HCT116 (cell line): ENCODE data around the gene RPL39L. TPM values are rescaled to one million over a fixed set of nuclear protein-coding genes. Genes with fewer than 3 reads are reported as not detected.

Experiments
- ATAC-seq: fragments of 200-7000 bp; cut with Tn5 transposase; 2 replicates; pipeline ENCODE4 v1.9.1; 2020; ENCODE audit warnings: mild to moderate bottlenecking, moderate library complexity
- BruUV-seq: library from RNA; stranded (reverse); fragments of 400-500 nt; replicated peaks from 2 replicates; lab custom pipeline; 2021; lab: Mats Ljungman, UMichigan
- CTCF ChIA-PET: fragments of 300-600 bp; sonication (Branson Sonifier 250); formaldehyde crosslinking; loops from one replicate; lab custom pipeline; 2021; ENCODE audit warnings: antibody characterized with exemption; lab: Charles Lee
- POLR2A ChIA-PET: fragments of 300-600, 350-600 bp; sonication (Branson Sonifier 250); formaldehyde crosslinking; loops from one replicate; lab custom pipeline; 2021; ENCODE audit warnings: antibody characterized with exemption; lab: Charles Lee
- RAD21 ChIA-PET, 2 experiments: fragments of 300-600 bp; sonication (Branson Sonifier 250); formaldehyde crosslinking; loops; one replicate each; lab custom pipeline; 2023; ENCODE audit warnings: low total read pairs in 2 of 2; ENCODE audit not compliant: uncharacterized antibody in 2 of 2, unreplicated experiment in 2 of 2, low non-redundant PET in 1 of 2; lab: Charles Lee
- DNase-seq: peaks from one replicate; pipeline ENCODE4 v3.0.0-alpha.2; 2010; ENCODE audit warnings: low read depth, low spot score
- H2AFZ ChIP-seq: fragments of 200-600 bp; shearing (Covaris generic), sonication (generic); 2 replicates; pipeline ENCODE4 v1.6.1; 2017; ENCODE audit warnings: low read depth, mixed run types, mixed read lengths, antibody characterized with exemption, low read length; ENCODE audit not compliant: poor library complexity, severe bottlenecking
- H3K27ac ChIP-seq: 2 replicates; pipeline ENCODE4 v1.5.1; 2012; ENCODE audit warnings: low read depth, low read length
- H3K27me3 ChIP-seq: fragments of 200-600 bp; sonication (generic); 2 replicates; pipeline ENCODE4 v1.6.1; 2016; ENCODE audit warnings: mixed run types, low read length, mixed read lengths; ENCODE audit not compliant: insufficient read depth
- H3K36me3 ChIP-seq, 2 experiments: fragments of 200-500 bp in 1 of 2; fragments of 200-600 bp in 1 of 2; sonication (Bioruptor generic) in 1 of 2; sonication (generic) in 1 of 2; 2 replicates each; pipeline versions ENCODE4 v1.5.1 to v1.6.1; 2014 to 2016; ENCODE audit warnings: low read length in 2 of 2, inconsistent platforms in 1 of 2, mixed read lengths in 1 of 2, mixed run types in 1 of 2; ENCODE audit not compliant: insufficient read depth in 2 of 2, control insufficient read depth in 1 of 2
- H3K4me1 ChIP-seq, 2 experiments: fragments of 200-600 bp in 1 of 2; sonication (generic) in 1 of 2; 2 replicates each; pipeline versions ENCODE4 v1.5.1 to v1.6.1; 2012 to 2017; ENCODE audit warnings: low read length in 2 of 2, inconsistent platforms in 1 of 2, mild to moderate bottlenecking in 1 of 2, mixed read lengths in 1 of 2, mixed run types in 1 of 2, moderate library complexity in 1 of 2; ENCODE audit not compliant: insufficient read depth in 2 of 2, control insufficient read depth in 1 of 2
- H3K4me2 ChIP-seq: fragments of 200-600 bp; sonication (generic); 2 replicates; pipeline ENCODE4 v1.6.1; 2017; ENCODE audit warnings: mixed run types, low read length, mixed read lengths
- H3K4me3 ChIP-seq, 2 experiments: fragments of 200-600 bp in 1 of 2; sonication (generic) in 1 of 2; replicated peaks in 1 of 2; 2 replicates each; pipeline ENCODE4 v1.5.1; 2011 to 2016; ENCODE audit warnings: low read length in 2 of 2, control low read depth in 1 of 2, low read depth in 1 of 2, mild to moderate bottlenecking in 1 of 2, mixed read lengths in 1 of 2, mixed run types in 1 of 2
- H3K79me2 ChIP-seq: fragments of 200-600 bp; sonication (generic); 2 replicates; pipeline ENCODE4 v1.6.1; 2017; ENCODE audit warnings: mild to moderate bottlenecking, mixed run types, low read length, moderate library complexity, mixed read lengths; ENCODE audit not compliant: insufficient read depth
- H3K9ac ChIP-seq: fragments of 200-600 bp; sonication (generic); 2 replicates; pipeline ENCODE4 v1.6.1; 2016; ENCODE audit warnings: low read length, mixed read lengths
- H3K9me2 ChIP-seq: fragments of 200-600 bp; sonication (generic), shearing (Covaris generic); 2 replicates; pipeline ENCODE4 v1.6.1; 2017; ENCODE audit warnings: mixed run types, mild to moderate bottlenecking, moderate library complexity; ENCODE audit not compliant: insufficient read depth
- H3K9me3 ChIP-seq, 2 experiments: fragments of 200-500 bp in 1 of 2; fragments of 200-600 bp in 1 of 2; sonication (Bioruptor generic) in 1 of 2; sonication (generic) in 1 of 2; 2 replicates each; pipeline ENCODE4 v1.6.1; 2014 to 2017; ENCODE audit warnings: low read length in 2 of 2, mixed read lengths in 2 of 2, inconsistent platforms in 1 of 2, low read depth in 1 of 2, mild to moderate bottlenecking in 1 of 2, mixed run types in 1 of 2, moderate library complexity in 1 of 2; ENCODE audit not compliant: control insufficient read depth in 1 of 2, insufficient read depth in 1 of 2
- H4K20me1 ChIP-seq: fragments of 200-600 bp; sonication (generic), shearing (Covaris generic); 2 replicates; pipeline ENCODE4 v1.6.1; 2017; ENCODE audit warnings: mixed run types, mild to moderate bottlenecking, moderate library complexity; ENCODE audit not compliant: insufficient read depth
- CEBPB ChIP-seq: IDR thresholded peaks from 2 replicates; pipeline ENCODE4 v1.6.1; 2012; ENCODE audit warnings: low read depth
- ELF1 ChIP-seq: IDR thresholded peaks from 2 replicates; pipeline ENCODE4 v1.6.1; 2012; ENCODE audit warnings: low read depth, borderline replicate concordance
- EZH2 ChIP-seq: fragments of 200-600 bp; sonication (generic); IDR thresholded peaks from 2 replicates; pipeline ENCODE4 v1.6.1; 2017; ENCODE audit warnings: antibody characterized with exemption, mixed run types
- EZH2phosphoT487 ChIP-seq: fragments of 200-600 bp; IDR thresholded peaks from 2 replicates; pipeline ENCODE4 v1.6.1; 2018; ENCODE audit warnings: antibody characterized with exemption, borderline replicate concordance
- FOSL1 ChIP-seq: IDR thresholded peaks from 2 replicates; pipeline ENCODE4 v1.6.1; 2012; ENCODE audit warnings: low read depth
- RAD21 ChIP-seq: IDR thresholded peaks from 2 replicates; pipeline ENCODE4 v1.6.1; 2012; ENCODE audit warnings: low read depth, mild to moderate bottlenecking
- SP1 ChIP-seq: IDR thresholded peaks from 2 replicates; pipeline ENCODE4 v1.6.1; 2012; ENCODE audit warnings: low read depth
- intact Hi-C: fragments of 100-400 bp; cut with micrococcal nuclease; formaldehyde crosslinking; loops from 2 replicates; pipeline ENCODE4 v1.10.0; 2022
- total RNA-seq: library from RNA; stranded (reverse); gene quantifications from one replicate; pipeline ENCODE4 v1.2.1, GENCODE V29; 2021; ENCODE audit not compliant: unreplicated experiment
- TF ChIP-seq, protein P1 (sequence below): IDR thresholded peaks from 2 replicates; pipeline ENCODE4 v1.6.1; 2012
- TF ChIP-seq, protein P2 (sequence below): IDR thresholded peaks from 2 replicates; pipeline ENCODE4 v1.6.1; 2012
- TF ChIP-seq, protein P3 (sequence below), 3 experiments: fragments of 200-600 bp in 1 of 3; sonication (generic) in 1 of 3; IDR thresholded peaks in 2 of 3; conservative IDR thresholded peaks in 1 of 3; 2 replicates each; pipeline ENCODE4 v1.5.1; 2012 to 2017; ENCODE audit warnings: low read depth in 2 of 3, low read length in 2 of 3, antibody characterized with exemption in 1 of 3, borderline replicate concordance in 1 of 3, control low read depth in 1 of 3, mild to moderate bottlenecking in 1 of 3, mixed read lengths in 1 of 3, mixed run types in 1 of 3, moderate library complexity in 1 of 3; ENCODE audit not compliant: insufficient read depth in 1 of 3

The RPL39L gene
- total RNA-seq, 1 experiment from 2014 or later, result not detected

DNA sequence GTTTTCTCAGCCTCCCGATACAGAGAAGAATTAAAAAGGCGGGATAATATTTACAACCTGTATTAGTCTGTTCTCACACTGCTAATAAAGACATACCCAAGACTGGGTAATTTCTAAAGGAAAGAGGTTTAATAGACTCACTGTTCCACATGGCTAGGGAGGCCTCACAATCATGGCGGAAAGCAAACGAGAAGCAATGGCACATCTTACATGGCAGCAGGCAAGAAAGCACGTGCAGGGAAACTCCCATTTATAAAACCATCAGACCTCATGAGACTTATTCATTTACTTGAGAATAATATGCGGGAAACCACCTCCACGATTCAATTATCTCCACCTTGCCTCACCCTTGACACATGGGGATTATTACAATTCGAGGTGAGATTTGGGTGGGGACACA, 27.5 kb upstream of the RPL39L start:
- Histone ChIP-seq H3K4me3 (no peak overlapping the region), H3K79me2 (no peaks in the 10 kb centered on the region), H4K20me1 (no peaks in the 10 kb centered on the region), H3K27me3 (no peaks in the 10 kb centered on the region), H3K27ac (no peak overlapping the region), H3K9me2 (no peaks in the 10 kb centered on the region), H2AFZ (no peak overlapping the region), H3K9me3 (no peaks in the 10 kb centered on the region), H3K4me1 (peaks cover 0 to 2% of the 10 kb centered on the region in 2 experiments; a peak in 1 of 4 replicates), H3K36me3 (no peaks in the 10 kb centered on the region), H3K4me2 (no peak overlapping the region), H3K9ac (no peak overlapping the region)
- BruUV-seq, result no TSS peak
- ATAC-seq, result no peak
- CTCF ChIA-PET, result interaction anchor here (4.2 kb wide), 1 partner anchor 317 kb away, joined by 96 read pairs; no protein-coding TSS in a partner anchor
- TF ChIP-seq ELF1 (no peak), CEBPB (no peak)
- RAD21 ChIA-PET, result interaction anchor here in 1 of 2 experiments (1.0 kb wide), 1 partner anchor 53 kb away, joined by 3 read pairs; no protein-coding TSS in a partner anchor
- intact Hi-C loops, result no loop called here
- POLR2A ChIA-PET, result no interaction called here
- no peak for DNase-seq

DNA sequence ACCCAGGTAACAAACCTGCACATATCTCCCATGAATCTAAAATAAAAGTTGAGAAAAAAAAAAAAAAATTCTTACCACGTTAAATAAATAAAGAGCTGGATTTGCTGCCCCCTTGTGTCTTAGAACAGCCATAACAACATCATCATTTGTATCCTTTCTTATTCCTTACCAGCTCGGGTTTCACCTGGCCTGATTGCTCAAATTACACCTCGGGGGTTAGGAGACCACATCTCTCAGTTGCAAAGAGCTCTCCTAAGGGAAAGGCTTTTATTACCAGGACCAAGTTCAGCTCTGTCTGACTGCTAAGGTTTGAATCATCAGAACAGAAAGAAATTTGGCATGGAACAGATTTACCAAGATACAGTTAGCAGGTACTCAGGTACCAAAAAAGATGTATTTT, 25.8 kb upstream of the RPL39L start:
- ChIA-PET POLR2A (interaction anchor here (0.7 to 1.5 kb wide), 3 partner anchors 52 to 375 kb away, joined by 3 to 8 read pairs (median 4); no protein-coding TSS in a partner anchor), RAD21 (interaction anchor here (0.7 to 1.8 kb wide), 4 partner anchors 52 to 316 kb away, joined by 3 to 17 read pairs (median 10); no protein-coding TSS in a partner anchor), CTCF (interaction anchor here (0.7 to 4.2 kb wide), 20 partner anchors 11 to 1376 kb away, joined by 3 to 96 read pairs (median 5); no protein-coding TSS in a partner anchor)
- Histone ChIP-seq H3K9me3 (no peaks in the 10 kb centered on the region), H3K79me2 (no peaks in the 10 kb centered on the region), H3K4me3 (no peak overlapping the region), H3K27me3 (no peaks in the 10 kb centered on the region), H4K20me1 (no peaks in the 10 kb centered on the region), H2AFZ (peak overlapping the region; percentile 89), H3K4me1 (peaks cover 0 to 2% of the 10 kb centered on the region in 2 experiments; a peak in 1 of 4 replicates), H3K9me2 (no peaks in the 10 kb centered on the region), H3K4me2 (peak overlapping the region; percentile 27; the same call in 1 of the 2 replicates), H3K9ac (no peak overlapping the region), H3K36me3 (no peaks in the 10 kb centered on the region), H3K27ac (no peak overlapping the region)
- ATAC-seq (peak; percentile 90), DNase-seq (peak; percentile 45)
- intact Hi-C loops, result loop anchor here (1.0 kb wide), 2 partner anchors 52 to 316 kb away; no protein-coding TSS in a partner anchor
- BruUV-seq, result no TSS peak
- no peak for TF ChIP-seq SP1
- peak; percentile 78 for TF ChIP-seq RAD21
- TF ChIP-seq EZH2, result no peak
- no peak for TF ChIP-seq FOSL1
- TF ChIP-seq, protein P1, sequence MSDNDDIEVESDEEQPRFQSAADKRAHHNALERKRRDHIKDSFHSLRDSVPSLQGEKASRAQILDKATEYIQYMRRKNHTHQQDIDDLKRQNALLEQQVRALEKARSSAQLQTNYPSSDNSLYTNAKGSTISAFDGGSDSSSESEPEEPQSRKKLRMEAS, result no peak
- TF ChIP-seq EZH2phosphoT487, result no peak
- TF ChIP-seq, protein P2, sequence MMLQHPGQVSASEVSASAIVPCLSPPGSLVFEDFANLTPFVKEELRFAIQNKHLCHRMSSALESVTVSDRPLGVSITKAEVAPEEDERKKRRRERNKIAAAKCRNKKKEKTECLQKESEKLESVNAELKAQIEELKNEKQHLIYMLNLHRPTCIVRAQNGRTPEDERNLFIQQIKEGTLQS, result no peak
- TF ChIP-seq, protein P3, sequence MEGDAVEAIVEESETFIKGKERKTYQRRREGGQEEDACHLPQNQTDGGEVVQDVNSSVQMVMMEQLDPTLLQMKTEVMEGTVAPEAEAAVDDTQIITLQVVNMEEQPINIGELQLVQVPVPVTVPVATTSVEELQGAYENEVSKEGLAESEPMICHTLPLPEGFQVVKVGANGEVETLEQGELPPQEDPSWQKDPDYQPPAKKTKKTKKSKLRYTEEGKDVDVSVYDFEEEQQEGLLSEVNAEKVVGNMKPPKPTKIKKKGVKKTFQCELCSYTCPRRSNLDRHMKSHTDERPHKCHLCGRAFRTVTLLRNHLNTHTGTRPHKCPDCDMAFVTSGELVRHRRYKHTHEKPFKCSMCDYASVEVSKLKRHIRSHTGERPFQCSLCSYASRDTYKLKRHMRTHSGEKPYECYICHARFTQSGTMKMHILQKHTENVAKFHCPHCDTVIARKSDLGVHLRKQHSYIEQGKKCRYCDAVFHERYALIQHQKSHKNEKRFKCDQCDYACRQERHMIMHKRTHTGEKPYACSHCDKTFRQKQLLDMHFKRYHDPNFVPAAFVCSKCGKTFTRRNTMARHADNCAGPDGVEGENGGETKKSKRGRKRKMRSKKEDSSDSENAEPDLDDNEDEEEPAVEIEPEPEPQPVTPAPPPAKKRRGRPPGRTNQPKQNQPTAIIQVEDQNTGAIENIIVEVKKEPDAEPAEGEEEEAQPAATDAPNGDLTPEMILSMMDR (IDR thresholded peaks at IDR 0.05 in 2 of 3, conservative IDR thresholded peaks at IDR 0.05 in 1 of 3; ENCODE audit: borderline replicate concordance in 1 of 3, insufficient read depth in 1 of 3, low read depth in 2 of 3, low read length in 2 of 3), result peak; percentile 49 to 86 (median 67)
